Activated T-cell treated with anti-CD3 and anti-CD28 coated beads, Interleukin-2, amount 50 U/mL, for 72 hours (primary cell): ENCODE results near the gene ATXN10. TPM values are rescaled to one million over a fixed set of nuclear protein-coding genes. Genes with fewer than 3 reads are reported as not detected.

Source experiments
- ATAC-seq, 2 donors: fragments of 150-1000 bp; cut with Tn5 transposase; replicated peaks in 1 of 2; 2 replicates each; pipeline ENCODE4 v1.10.0; 2021; ENCODE audit warnings: moderate library complexity in 2 of 2, mild to moderate bottlenecking in 1 of 2
- DNase-seq, 2 donors: peaks; one replicate each; pipeline ENCODE4 v3.0.0; 2021 to 2022; ENCODE audit warnings: mixed read lengths in 1 of 2
- H3K27ac Mint-ChIP-seq: one replicate; pipeline ENCODE4 v1.8.0; 2022; ENCODE audit warnings: mild to moderate bottlenecking, moderate library complexity, mixed read lengths
- H3K27me3 Mint-ChIP-seq: one replicate; pipeline ENCODE4 v1.8.0; 2022; ENCODE audit warnings: low read depth, mixed read lengths
- H3K36me3 Mint-ChIP-seq, 2 donors: one replicate each; pipeline ENCODE4 v1.8.0; 2022; ENCODE audit warnings: mixed read lengths in 2 of 2, mild to moderate bottlenecking in 1 of 2; ENCODE audit not compliant: insufficient read depth in 2 of 2
- H3K4me1 Mint-ChIP-seq: one replicate; pipeline ENCODE4 v1.8.0; 2022; ENCODE audit warnings: low read depth, mixed read lengths
- H3K4me3 Mint-ChIP-seq, 2 donors: one replicate each; pipeline ENCODE4 v1.8.0; 2022; ENCODE audit warnings: mild to moderate bottlenecking in 2 of 2, mixed read lengths in 2 of 2, moderate library complexity in 2 of 2
- H3K9me3 Mint-ChIP-seq, 2 donors: one replicate each; pipeline ENCODE4 v1.8.0; 2022; ENCODE audit warnings: mixed read lengths in 2 of 2
- total RNA-seq, 2 donors: library from RNA; stranded (reverse); gene quantifications; one replicate each; pipeline ENCODE4 v1.2.3, GENCODE V29; 2022

ATXN10 gene
- total RNA-seq, 2 donors from 2014 or later = 88.7 to 93.9 TPM

DNA sequence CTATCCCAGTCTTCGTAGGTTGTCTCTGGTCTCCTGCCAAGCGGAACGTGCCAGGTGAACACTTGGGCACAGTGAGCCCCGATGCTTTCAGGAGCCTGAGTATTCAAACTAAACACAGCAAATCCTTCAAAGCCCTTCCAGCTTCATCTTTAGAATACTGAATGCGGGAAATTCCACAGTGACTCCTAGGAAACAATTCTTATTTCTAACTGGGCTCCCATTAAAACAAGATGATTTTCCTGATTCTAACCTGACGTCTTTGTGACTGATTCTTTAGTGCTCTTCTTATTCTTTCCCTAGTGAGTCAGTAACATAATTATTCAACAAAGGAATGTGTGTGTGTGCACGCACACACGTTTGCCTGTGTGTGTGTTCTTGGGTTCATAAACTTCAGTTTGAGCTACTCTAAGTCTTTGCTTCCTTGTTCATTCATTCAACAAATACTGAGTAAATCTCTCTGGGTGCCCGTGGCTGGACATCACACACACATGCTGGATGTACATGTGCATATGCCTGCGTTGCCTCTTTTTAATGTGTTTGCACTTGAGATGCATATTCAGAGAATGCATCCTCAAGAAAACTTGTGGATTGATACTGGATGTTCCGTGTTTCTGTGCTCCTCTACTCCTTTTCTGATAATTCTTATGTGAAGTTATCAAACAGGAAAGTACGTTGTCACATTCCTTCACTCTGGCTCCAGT is 170.8 kb downstream of the ATXN10 start:
- Mint-ChIP-seq H3K27me3 (no peaks in the 10 kb centered on the region), H3K4me3 (no peak overlapping the region), H3K9me3 (no peaks in the 10 kb centered on the region)

DNA sequence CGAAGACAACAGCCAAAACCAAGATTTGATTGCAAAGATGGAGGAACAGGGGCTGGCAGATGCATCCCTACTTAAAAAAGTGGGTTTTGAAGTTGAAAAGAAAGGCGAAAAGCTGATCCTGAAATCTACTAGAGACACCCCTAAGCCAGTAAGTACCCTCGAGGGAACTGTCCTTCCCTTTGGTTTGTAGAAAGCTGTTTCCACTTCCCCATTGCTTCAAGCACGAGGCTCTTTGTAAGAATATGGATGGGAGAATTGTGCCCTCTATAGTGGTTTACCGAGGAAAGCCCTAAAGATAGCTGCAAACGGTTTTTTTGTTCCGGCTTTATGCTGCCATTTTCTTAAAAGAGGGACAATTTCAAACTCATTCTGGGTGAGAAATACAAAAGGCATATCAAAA is 171.4 kb downstream of the ATXN10 start:
- Mint-ChIP-seq H3K9me3 (peaks cover 0 to 2% of the 10 kb centered on the region in 2 donors), H3K27ac (no peak overlapping the region), H3K4me1 (no peaks in the 10 kb centered on the region), H3K36me3 (peaks cover 7 to 14% of the 10 kb centered on the region in 2 donors), H3K4me3 (no peak overlapping the region), H3K27me3 (no peaks in the 10 kb centered on the region)
- DNase-seq (no peak), ATAC-seq (no peak)

More for the DNA sequence above, 170.8 kb downstream of the ATXN10 start:
- no peak for ATAC-seq
- Mint-ChIP-seq H3K27ac (no peak overlapping the region), H3K4me1 (no peaks in the 10 kb centered on the region), H3K36me3 (peaks cover 4 to 10% of the 10 kb centered on the region in 2 donors)
- no peak for DNase-seq

DNA sequence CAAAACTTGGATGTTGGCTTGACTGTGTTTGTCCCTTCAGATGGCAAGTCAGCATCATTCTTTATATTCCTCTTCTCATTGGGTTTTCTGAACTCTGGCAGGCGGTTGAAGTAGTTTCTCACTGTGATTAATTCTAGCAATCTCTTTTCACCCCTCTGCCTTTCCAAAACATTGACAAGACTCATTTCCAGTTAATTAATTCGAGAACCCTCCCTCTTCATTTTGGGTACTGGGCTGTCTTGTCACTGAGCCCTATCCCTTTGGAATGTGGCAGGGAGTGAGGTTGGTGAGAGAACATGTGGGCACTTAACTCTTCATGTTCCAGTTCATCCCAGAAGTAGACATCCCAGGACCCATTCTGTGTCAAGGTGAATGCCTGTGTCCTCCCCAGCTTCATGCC is 172.4 kb downstream of the ATXN10 start:
- H3K9me3 Mint-ChIP-seq = peaks cover 2 to 3% of the 10 kb centered on the region in 2 donors
- peaks cover 16 to 22% of the 10 kb centered on the region in 2 donors for H3K36me3 Mint-ChIP-seq
- no peak overlapping the region for H3K27ac Mint-ChIP-seq
- no peaks in the 10 kb centered on the region for H3K4me1 Mint-ChIP-seq
- DNase-seq = no peak
- no peak overlapping the region for H3K4me3 Mint-ChIP-seq
- ATAC-seq = no peak
- no peaks in the 10 kb centered on the region for H3K27me3 Mint-ChIP-seq

DNA sequence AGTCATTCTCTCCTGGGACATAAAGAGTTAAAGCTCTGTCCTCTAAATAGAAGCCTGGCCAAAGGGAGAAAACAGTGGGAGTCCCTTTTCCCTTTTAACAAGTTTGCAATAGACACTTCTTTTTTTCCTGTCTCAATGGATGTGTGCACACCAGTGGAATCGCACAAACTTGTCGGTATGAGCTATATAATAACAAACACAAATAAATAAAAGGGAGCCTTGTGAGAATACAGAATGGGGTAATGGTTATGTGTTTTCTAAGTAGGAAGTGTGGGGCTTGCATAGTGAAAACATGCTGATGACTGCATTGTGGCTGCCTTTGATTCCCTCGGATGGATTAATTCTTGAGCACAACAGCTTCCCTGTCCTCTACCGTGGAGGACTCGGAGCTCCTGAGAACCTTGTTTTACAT is 173.4 kb downstream of the ATXN10 start:
- DNase-seq = no peak
- Mint-ChIP-seq H3K27me3 (no peaks in the 10 kb centered on the region), H3K4me3 (no peak overlapping the region), H3K9me3 (peaks cover 5 to 8% of the 10 kb centered on the region in 2 donors), H3K36me3 (peaks cover 23 to 33% of the 10 kb centered on the region in 2 donors), H3K4me1 (no peaks in the 10 kb centered on the region), H3K27ac (no peak overlapping the region)
- ATAC-seq = no peak

DNA sequence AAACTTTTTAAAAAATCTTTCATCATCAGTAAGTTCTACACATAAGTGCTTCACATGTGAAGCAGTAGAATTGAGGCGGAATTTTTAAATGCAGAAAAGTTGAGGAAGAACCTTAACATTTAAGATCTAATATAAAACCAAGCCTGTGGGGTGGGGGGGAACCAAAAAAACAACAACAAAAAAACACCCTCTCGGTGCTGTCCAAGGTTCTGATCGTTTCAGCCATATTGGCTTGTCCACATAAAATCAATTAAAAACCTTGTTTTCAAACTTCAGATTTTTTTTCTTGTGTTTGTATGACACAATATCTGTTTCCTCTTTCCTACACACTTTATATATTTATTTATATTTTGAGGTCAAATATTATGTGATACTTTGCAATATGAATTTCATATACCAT is 175.3 kb downstream of the ATXN10 start:
- Mint-ChIP-seq H3K9me3 (peaks cover 11 to 23% of the 10 kb centered on the region in 2 donors), H3K4me3 (no peak overlapping the region)

DNA sequence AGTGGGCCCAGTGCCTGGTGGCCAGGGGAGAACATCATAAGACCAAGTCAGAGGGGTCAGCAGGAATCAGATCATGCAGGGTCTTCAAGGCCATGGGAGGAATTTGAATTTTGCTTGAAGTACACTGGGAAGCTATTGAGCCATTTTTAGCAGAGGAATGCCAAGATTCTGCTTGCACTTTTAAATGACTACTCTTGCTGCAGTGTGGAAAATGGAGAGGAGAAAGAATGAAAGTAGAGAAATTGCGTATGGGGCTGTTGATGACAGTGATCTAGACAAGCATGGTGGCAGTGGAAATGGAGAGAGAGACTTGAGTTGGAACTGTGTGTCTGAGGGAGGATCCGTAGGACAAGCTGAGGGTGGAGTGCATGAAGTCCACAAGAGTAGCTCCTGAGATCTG is 177.3 kb downstream of the ATXN10 start:
- peaks cover 38 to 54% of the 10 kb centered on the region in 2 donors for H3K36me3 Mint-ChIP-seq
- DNase-seq (no peak), ATAC-seq (no peak)
- no peaks in the 10 kb centered on the region for H3K27me3 Mint-ChIP-seq
- H3K4me3 Mint-ChIP-seq = no peak overlapping the region
- H3K9me3 Mint-ChIP-seq = peaks cover 11 to 25% of the 10 kb centered on the region in 2 donors
- H3K4me1 Mint-ChIP-seq = no peaks in the 10 kb centered on the region
- no peak overlapping the region for H3K27ac Mint-ChIP-seq

More for the DNA sequence above, 175.3 kb downstream of the ATXN10 start:
- no peaks in the 10 kb centered on the region for H3K27me3 Mint-ChIP-seq
- ATAC-seq (no peak), DNase-seq (no peak)
- H3K4me1 Mint-ChIP-seq = no peaks in the 10 kb centered on the region
- peaks cover 36 to 47% of the 10 kb centered on the region in 2 donors for H3K36me3 Mint-ChIP-seq
- no peak overlapping the region for H3K27ac Mint-ChIP-seq

DNA sequence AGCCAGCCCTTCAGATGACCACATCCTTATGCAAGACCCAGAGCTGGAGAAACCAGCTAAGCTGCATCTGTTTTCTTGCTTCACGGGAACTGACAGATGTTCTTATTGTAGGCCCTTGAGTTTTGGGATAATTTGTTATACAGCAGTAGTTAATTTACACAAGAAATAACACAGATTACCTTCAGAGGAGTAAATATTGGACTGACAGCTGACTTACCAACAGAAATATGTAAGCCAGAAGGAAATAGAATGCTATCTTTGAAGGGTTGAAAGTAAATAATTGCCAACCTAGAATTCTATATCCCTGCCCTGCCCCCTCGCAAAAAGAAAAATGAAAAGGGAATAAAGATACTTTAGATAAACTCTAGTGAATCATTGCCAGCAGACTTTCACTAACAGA is 181.2 kb downstream of the ATXN10 start:
- ATAC-seq = no peak
- H3K27me3 Mint-ChIP-seq = no peaks in the 10 kb centered on the region
- no peak for DNase-seq
- H3K36me3 Mint-ChIP-seq = peaks cover 33 to 47% of the 10 kb centered on the region in 2 donors
- peaks cover 11 to 25% of the 10 kb centered on the region in 2 donors for H3K9me3 Mint-ChIP-seq
- H3K27ac Mint-ChIP-seq = no peak overlapping the region
- H3K4me1 Mint-ChIP-seq = no peaks in the 10 kb centered on the region
- H3K4me3 Mint-ChIP-seq = no peak overlapping the region

DNA sequence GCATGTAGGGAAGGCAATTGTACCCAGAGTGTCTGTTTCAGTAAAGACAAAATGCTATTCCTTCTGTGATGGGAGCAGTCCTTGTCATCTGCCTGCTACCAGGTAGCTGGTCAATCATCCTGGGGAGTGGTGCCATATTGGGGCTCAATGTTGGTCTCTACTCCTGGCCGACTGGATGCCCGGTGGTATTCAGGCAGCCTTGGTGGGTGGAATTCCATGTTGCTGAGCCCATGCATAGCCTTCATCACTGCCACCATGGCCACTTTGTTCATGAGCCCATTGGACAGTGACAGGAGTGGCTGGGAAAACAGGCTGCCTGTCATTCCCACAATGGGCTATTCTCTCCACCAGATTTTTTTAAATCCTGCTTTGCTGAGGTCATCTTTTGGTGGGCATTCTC is 184.3 kb downstream of the ATXN10 start:
- H3K9me3 Mint-ChIP-seq = peaks cover 4 to 10% of the 10 kb centered on the region in 2 donors
- no peaks in the 10 kb centered on the region for H3K4me1 Mint-ChIP-seq
- no peaks in the 10 kb centered on the region for H3K27me3 Mint-ChIP-seq
- ATAC-seq (no peak), DNase-seq (no peak)
- peaks cover 10 to 19% of the 10 kb centered on the region in 2 donors for H3K36me3 Mint-ChIP-seq
- H3K27ac Mint-ChIP-seq = no peak overlapping the region
- H3K4me3 Mint-ChIP-seq = no peak overlapping the region

DNA sequence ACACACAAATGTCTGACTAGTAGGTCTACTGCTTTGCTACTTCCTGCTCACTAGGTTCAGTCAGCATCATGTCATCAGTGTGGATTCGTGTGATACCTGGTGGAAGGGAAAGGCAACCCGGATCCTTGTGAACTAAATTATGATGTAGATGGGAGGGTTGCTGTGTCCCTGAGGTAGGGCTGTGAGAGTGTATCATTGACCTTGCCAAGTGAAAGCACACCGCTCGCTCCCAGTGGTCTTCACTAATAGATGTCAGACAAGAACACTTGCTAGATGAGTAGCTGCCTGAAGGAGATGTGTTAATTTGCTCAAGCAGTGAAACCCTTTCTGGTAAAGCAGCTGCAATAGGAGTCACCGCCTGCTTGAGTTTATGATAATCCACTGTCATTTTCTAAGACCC is 185.9 kb downstream of the ATXN10 start:
- DNase-seq = no peak
- peaks cover 0 to 7% of the 10 kb centered on the region in 2 donors for H3K36me3 Mint-ChIP-seq
- H3K27ac Mint-ChIP-seq = no peak overlapping the region
- no peaks in the 10 kb centered on the region for H3K27me3 Mint-ChIP-seq
- H3K9me3 Mint-ChIP-seq = no peaks in the 10 kb centered on the region
- ATAC-seq = no peak
- no peaks in the 10 kb centered on the region for H3K4me1 Mint-ChIP-seq
- no peak overlapping the region for H3K4me3 Mint-ChIP-seq

DNA sequence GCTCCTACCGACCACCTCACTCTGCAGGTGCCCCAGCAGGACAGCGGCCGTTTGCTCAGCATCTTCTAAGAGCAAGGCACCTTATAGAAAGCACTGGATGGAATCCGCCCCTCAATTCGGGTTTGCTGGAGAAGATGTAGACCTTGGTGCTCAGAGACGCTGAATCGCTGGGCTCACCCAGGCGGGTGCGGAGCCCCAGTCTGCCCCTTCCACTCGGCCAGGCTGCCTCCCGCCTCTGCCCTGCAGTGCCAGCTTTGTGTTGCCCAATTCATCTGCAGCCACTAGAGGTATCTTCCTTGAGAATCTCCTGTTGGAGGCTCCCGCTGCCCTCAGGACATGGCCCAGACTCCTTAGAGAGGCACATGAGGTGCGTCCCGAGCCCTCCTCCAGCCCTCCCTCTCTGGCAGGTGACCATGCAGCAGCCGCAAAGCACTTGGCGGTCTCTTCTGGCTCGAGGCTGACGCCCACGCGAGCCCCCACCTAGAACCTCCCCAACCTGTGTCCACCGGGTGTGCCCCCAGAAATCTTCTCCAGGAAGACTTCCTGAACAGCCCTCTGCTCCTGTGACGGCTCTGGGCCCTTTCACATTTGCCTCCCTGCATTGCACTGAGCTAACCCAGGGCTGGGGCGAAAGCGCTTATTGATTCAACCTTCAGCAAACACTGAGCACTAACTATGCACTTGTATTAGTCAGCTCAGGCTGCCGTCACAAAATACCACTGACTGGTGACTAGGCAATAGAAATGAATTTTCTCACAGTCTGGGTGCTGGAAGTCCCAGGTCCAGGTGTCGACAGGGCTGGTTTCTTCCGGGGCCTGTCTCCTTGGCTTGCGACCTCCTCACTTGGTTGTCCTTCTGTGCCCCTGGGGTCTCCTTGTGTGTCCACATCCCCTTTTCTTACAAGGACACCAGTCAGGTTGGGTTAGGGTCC is 187.9 kb downstream of the ATXN10 start:
- Mint-ChIP-seq H3K27ac (no peak overlapping the region), H3K36me3 (peaks cover 0 to under 1% of the 10 kb centered on the region in 2 donors), H3K4me1 (no peaks in the 10 kb centered on the region), H3K27me3 (peaks cover 12% of the 10 kb centered on the region), H3K9me3 (no peaks in the 10 kb centered on the region), H3K4me3 (no peak overlapping the region)
- DNase-seq (no peak), ATAC-seq (no peak)

DNA sequence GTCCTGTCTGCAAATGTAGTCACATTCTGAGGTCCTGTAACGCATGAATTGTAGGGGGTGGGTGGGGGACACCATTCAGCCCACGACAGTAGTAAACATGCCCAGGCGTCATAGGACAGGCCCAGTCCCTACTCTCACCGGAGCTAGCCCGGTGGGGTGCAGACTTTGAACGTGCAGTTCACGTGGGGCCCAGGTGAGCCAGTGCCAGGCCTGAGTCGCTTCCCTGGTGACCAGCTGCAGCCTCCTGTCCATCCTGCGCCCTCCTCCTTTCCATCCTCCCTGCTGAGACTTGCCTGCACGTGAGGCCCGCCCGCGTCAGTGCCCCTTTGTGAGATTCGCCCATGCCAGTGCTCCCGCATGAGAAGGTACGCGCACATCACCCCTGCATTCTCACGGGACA is 188.6 kb downstream of the ATXN10 start:
- ATAC-seq (no peak), DNase-seq (no peak)
- H3K27me3 Mint-ChIP-seq = peaks cover 19% of the 10 kb centered on the region
- no peak overlapping the region for H3K4me3 Mint-ChIP-seq
- no peaks in the 10 kb centered on the region for H3K9me3 Mint-ChIP-seq
- H3K27ac Mint-ChIP-seq = no peak overlapping the region
- no peaks in the 10 kb centered on the region for H3K4me1 Mint-ChIP-seq
- H3K36me3 Mint-ChIP-seq = no peaks in the 10 kb centered on the region

DNA sequence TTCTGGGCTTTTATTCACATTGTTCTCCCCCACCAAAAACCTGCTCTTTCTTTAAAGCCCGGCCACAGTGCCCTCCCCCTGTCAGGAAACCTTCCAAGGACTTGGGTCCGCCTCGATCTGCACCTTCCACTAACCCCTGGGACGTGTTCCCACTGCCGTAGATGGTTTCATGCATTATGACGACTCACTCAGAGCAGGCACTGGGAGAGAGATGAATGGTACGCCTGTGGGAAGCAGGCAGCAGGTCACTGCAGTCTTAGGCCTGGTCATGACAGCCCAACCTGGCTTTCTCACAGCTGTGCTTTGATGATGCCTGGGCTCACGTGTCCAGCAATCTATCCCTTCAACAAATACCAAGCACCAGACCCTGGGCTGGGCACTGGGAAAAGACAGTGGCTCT is 189.6 kb downstream of the ATXN10 start:
- H3K4me3 Mint-ChIP-seq = no peak overlapping the region
- no peak for ATAC-seq
- no peaks in the 10 kb centered on the region for H3K36me3 Mint-ChIP-seq

DNA sequence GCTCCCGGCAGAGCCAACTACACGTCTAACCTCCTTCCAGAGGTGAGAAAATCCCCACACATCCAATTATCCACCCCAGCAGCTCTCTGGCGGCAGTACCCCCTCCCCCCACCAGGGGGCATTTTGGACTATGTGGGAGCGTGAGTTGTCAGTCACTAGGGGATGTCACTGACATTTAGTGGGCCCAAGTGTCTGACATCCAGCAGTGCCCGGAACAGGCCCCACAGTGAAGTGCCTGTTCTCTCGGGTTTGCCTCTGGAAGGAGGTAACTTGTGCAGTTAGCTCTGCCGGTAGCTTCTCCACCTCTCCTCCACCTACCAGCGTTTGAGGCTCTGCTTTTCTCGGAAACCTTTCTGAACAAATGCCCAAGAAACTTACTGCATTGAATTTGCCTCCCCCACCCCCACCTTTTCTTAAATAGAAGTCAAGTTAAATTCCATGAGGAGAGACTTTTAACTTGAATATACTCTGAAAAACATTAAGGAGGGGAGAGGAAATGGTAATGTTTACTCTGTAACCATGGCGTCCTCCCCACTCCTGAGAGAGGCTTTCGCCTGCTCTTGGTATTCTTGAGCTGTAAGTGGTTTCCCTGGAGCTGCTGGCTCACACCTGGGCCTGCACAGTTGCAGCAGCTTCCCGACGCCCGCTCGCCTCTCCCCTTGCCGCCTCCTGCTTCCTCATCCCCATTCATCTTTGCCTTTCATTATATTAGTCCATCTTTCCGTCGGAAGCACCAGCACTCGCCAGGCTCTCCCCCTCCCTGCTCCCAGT is 192.5 kb downstream of the ATXN10 start:
- DNase-seq = peak; percentile 76 to 83
- ATAC-seq = peak; percentile 70 to 76
- Mint-ChIP-seq H3K4me1 (no peaks in the 10 kb centered on the region), H3K27ac (no peak overlapping the region), H3K36me3 (no peaks in the 10 kb centered on the region), H3K4me3 (no peak overlapping the region), H3K9me3 (no peaks in the 10 kb centered on the region), H3K27me3 (peaks cover 37% of the 10 kb centered on the region)

More for the DNA sequence above, 189.6 kb downstream of the ATXN10 start:
- no peak for DNase-seq
- peaks cover 21% of the 10 kb centered on the region for H3K27me3 Mint-ChIP-seq
- no peaks in the 10 kb centered on the region for H3K9me3 Mint-ChIP-seq
- H3K27ac Mint-ChIP-seq = no peak overlapping the region
- H3K4me1 Mint-ChIP-seq = no peaks in the 10 kb centered on the region
